NCI-H128 (cell line): ENCODE measurements around the gene RASSF6.
"Not testable (repeated sequence)": the region's sequence is repeated elsewhere in the genome, so short reads cannot be mapped to it uniquely, and the experiment has no call there.

Experiments
- DNase-seq: peaks from one replicate; lab custom pipeline; 2025; ENCODE audit not compliant: unreplicated experiment; lab: John Stamatoyannopoulos, UW

Gene RASSF6

GRCh38 chr4:73613130-73613529, 7.1 kb downstream of the RASSF6 start:
- DNase-seq = no peak

DNA sequence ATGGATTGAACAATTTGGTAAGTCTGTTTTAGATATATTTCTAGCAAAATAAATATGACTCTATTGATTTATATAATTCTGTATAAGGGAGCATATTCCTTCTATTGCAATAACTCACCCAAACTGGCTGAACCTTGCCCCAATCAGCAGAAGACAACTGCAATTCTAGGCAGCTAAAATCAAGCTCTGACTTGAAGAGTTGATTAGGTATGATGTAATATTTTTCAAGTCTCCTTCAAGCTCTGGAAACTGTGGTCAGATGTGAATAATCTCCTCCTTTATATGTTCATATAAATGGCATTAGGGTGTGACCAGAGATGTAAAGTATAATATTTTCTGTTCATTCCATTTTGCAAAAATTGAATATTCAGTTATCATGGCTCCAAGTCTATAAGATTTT, 8.2 kb downstream of the RASSF6 start:
- no peak for DNase-seq

DNA sequence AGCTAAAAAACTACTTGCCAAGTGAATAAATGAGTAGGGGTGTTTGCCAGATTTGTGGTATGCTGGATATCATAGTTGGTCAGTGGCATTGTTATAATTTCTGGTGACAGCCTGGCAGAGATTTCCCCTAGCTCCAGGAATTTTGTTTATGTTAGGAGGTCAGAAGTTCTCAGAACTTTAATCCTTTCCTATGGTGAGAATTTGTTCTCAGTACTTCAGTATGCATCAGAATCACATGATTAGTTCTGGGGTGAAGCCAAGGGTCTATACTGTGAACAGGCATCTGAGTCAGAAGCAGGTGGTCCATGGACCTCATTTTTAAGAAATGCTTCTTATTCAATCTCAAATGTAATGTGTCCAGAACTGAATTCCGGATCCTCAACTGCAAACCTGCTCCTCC, 10.5 kb downstream of the RASSF6 start:
- no peak for DNase-seq

DNA sequence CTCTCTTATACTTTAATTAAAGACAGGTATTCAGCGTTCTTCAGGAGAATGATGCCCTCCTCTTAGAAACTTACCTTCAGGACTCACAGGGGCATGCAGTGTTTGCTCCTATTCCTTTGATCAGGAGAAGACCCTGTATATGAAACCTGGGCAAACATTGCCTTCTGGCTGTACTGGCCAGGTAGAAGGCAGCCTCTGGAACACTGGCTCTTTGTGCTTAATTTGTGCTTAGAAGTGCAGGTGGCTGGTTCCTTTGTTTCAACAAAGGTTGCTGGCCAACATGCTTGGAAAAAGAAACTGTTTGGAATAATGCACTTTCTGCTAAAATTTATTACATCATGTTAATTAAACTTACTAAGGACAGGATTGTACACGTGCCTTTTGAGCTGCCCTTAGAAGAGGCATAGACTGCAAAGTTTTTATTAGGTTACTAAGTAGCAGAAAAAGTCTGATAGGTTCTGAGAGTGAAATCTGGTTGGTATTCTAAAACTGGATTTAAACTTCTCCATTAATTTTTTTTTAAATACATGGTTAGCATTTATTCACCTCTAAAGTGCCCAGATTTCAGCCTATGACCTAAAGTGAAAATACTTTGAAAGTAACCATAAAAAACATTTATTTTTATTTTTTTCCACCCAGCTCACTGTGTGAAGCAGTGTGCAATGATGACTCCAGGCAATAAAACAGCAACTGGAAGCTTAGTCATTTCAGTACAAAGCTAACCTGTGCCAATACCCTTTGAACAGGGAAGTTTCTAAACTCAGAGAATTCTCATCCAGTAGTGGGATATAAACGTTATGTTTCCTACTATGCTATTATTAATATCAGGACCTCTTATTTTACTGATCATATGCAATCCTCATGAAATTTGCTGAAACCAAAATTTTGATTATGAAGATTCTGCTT, 11.3 kb downstream of the RASSF6 start:
- no peak for DNase-seq

GRCh38 chr4:73607375-73608033, 12.7 kb downstream of the RASSF6 start:
- no peak for DNase-seq

GRCh38 chr4:73606465-73606974, 13.7 kb downstream of the RASSF6 start:
- DNase-seq = peak; percentile 62

GRCh38 chr4:73603854-73604584, 16.2 kb downstream of the RASSF6 start:
- no peak for DNase-seq

DNA sequence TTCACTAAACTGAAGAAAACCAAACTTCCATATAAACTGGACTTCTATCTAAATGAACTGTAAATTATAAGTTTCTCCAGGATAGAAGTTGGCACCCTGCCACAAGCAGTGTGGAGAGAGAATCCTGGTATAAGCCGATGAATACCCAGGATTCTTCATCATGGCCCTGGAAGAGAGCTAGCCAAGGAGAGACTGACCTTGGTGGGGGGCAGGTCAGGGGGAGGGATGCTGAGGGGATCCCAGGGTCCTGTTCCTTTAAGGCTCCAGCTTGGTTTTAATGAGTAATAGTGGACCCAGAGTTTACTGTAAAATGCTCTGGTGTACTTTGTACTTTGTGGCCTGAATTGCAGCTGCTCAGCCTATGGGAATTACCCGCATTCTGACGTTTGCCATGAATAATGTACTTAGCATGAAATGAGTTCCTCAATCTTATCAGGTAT, 16.9 kb downstream of the RASSF6 start:
- DNase-seq = no peak

GRCh38 chr4:73600954-73601353, 19.3 kb downstream of the RASSF6 start:
- no peak for DNase-seq

- DNase-seq = no peak
Measured at GRCh38 chr4:73599182-73599581, 21.1 kb downstream of the RASSF6 start.

DNA sequence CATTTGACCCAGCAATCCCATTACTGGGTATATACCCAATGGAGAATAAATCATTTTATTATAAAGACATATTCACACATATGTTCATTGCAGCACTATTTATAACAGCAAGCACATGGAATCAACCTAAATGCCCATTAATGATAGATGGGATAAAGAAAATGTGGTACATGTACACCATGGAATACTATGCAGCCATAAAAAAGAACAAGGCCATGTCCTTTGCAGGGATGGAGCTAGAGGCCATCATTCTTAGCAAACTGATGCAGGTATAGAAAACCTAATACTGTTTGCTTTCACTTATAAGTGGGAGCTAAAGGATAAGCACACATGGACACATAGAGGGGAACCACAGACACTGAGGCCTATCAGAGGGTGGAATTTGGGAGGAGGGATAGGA, 22.6 kb downstream of the RASSF6 start:
- DNase-seq = no peak

DNA sequence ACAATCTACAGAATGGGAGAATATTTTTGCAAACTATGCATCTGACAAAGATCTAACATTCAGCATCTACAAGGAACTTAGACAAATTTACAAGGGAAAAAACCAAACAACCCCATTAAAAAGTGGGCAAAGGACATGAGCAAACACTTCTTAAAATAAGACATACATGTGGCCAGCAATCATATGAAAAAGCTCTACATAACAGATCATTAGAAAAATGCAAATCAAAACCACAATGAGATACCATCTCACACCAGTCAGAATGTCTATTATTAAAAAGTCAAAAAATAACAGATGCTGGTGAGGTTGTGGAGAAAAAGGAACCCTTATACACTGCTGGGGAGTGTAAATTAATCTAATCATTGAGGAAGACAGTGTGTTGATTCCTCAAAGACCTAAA, 23.1 kb downstream of the RASSF6 start:
- not testable (repeated sequence) for DNase-seq

DNA sequence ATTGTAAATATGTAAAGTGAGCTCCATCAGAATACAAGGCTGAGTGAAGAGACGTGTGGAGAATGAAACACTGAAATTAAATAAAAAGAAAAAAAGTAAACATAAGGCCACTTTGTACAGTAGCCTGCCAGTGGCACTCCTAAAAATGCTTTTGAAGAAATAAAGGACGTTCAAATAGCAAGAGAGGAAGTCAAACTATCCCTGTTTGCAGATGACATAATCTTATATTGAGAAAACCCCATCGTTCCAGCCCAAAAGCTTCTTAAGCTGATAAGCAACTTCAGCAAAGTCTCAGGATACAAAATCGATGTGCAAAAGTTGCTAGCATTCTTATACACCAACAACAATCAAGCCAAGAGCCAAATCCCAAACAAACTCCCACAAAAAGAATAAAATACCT, 24.2 kb downstream of the RASSF6 start:
- no peak for DNase-seq

DNA sequence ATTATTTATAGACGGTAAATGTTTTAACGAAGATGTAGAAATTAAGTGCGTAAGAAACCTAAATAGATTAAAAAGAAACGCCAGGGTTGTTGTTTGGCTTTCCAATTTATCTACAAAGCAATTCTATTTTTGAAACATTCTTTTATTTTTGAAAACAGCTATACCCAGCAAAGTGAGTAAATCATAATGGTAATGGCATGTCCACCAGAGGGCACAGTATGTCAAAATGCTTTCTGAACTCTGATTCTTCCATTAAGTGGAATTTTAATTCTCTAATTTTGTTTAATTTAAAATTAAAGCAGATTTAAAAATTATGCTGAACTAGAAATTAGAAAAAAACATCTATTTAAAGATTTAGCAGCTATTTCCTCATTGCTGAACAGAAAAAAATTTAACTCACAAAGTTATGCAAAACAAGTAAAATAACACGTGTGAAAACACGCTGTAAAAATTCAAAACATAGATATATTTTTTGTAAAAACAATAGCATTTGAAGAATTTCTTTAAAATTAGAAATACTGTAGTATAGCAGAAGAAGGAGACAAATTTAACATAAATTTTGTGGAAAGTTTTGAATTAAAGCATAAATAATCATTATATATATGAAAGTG, 26.5 kb downstream of the RASSF6 start:
- no peak for DNase-seq

DNA sequence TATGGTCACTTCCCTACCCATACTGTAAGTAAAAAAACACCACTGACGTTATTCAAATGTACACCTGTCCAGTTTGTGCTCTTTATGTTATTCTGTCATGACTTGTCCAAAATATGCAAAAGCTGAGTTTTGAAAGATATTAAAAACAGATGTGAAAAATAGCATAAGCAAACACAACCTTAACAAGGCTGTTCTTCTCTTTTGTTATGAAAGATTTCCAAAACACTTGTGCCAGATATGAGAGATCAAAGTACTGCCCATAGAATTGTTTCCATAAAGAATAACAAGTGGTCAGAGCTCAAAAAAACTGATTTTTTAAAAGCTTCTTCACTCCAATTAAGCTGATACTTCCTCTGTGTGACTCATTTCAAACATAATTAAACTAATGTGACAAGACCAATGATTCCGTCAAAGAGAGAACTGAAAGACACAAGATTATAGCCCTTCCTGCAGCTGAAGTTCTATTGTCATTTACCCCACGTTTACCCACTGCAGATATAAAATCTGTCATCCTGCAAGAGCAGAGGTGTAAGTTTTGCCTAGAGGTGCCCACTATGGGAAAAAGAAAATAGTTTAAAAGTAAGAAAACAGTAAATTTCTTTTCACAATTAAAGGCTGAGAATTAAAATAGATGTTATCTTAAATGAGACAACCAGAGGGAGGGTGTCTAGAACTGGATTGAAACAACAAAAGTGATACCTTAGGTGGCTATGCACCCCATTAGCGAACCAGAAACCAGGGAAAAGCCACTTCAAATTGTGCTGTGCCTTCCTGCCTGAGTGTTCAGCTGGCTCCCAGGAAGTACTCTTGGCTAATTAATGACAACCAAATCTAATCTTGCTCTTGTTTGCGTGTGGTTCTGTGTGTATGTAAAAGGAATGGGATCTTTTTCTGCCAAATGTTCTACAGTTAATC, 30.1 kb downstream of the RASSF6 start:
- peak; percentile 13 for DNase-seq

- no peak for DNase-seq
Measured at GRCh38 chr4:73589261-73589847, 30.9 kb downstream of the RASSF6 start.

GRCh38 chr4:73588613-73589012, 31.6 kb downstream of the RASSF6 start:
- DNase-seq = no peak

DNA sequence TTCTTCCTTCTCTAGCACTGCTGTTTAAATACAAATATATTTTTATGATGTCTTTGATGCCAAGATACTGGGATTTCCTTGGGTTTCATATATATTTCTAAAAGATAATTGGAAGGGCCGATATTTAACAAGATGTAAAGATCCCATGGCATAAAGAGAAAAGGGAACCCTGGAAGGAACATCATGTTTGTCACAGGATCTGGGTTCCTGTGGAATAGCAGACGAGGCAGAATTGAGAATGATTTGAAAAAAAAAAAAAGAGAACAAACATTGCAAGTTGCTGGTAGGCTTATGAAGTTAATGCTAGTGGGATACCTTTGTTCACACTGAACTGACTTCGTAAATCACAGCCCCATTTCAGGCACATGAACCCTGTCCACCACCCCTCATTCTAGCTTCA, 33.6 kb downstream of the RASSF6 start:
- DNase-seq = no peak

- no peak for DNase-seq
Measured at GRCh38 chr4:73586040-73586439, 34.2 kb downstream of the RASSF6 start.

DNA sequence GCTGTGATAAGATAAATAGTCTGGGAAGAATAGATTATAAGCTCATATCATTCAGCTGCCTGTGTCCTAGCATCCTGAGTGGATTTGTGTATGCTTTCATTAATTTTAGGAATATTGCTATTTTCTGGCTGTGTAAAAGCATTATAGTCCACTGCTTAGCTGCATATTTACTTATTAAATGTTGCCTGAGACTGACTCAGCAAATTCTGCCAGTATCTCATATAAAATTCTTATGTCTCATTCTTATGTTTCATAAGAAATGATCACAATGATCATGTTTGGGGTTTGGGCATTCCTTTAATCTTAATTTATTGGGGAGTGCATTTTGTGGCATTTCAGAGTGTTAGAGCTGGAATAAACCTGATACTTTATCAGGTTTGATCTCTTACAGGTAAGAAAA, 34.9 kb downstream of the RASSF6 start:
- DNase-seq = no peak
